Measurements from ENCODE around the gene DNTT.

- TF ChIP-seq GATA2 (IDR thresholded peaks at IDR 0.05; ENCODE audit: low read depth, low read length) (no peak), GATA3 (IDR thresholded peaks at IDR 0.05; ENCODE audit: low read depth, low read length) (no peak)
Observed at GRCh38 chr10:96387601-96388000, 83.4 kb downstream of the DNTT start.

Data from SH-SY5Y (cell line).